ENCODE data around the gene TNNI3.
"Not testable (repeated sequence)": the region's sequence is repeated elsewhere in the genome, so short reads cannot be mapped to it uniquely, and the experiment has no call there.

The TNNI3 gene

GRCh38 chr19:55112246-55112776, 45.2 kb downstream of the TNNI3 start:
- no peak for DNase-seq

GRCh38 chr19:55111238-55111831, 46.2 kb downstream of the TNNI3 start:
- no peak for DNase-seq

GRCh38 chr19:55109527-55110291, 47.8 kb downstream of the TNNI3 start:
- no peak for DNase-seq

GRCh38 chr19:55107252-55107651, 50.3 kb downstream of the TNNI3 start:
- DNase-seq = not testable (repeated sequence)

GRCh38 chr19:55106591-55106990, 50.9 kb downstream of the TNNI3 start:
- DNase-seq = no peak

- no peak for DNase-seq
These were observed 52.3 kb downstream of the TNNI3 start for GRCh38 chr19:55105237-55105636.

GRCh38 chr19:55103190-55103589, 54.3 kb downstream of the TNNI3 start:
- no peak for DNase-seq
